ENCODE results near the gene KCNAB1.

KCNAB1 gene

DNA sequence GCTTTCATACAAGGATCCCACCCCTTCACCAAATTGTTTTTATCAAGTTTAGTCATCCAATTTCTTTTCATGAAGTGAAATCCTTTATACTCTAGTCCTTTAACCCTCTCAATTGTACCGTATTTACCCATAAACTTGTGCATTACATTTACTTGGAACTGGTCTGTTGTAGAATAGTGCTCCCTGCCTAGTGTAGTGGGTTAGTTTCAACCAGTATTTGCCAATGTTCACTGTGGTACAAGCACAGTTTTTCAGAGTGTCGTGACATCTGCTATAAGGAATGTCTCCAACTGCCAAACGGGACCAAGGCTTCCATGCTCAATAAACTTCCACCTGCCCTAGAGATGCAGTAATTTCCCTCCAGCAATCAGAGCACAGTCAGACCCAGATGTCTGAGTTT is 211.9 kb downstream of the KCNAB1 start:
- no peak for DNase-seq

DNA sequence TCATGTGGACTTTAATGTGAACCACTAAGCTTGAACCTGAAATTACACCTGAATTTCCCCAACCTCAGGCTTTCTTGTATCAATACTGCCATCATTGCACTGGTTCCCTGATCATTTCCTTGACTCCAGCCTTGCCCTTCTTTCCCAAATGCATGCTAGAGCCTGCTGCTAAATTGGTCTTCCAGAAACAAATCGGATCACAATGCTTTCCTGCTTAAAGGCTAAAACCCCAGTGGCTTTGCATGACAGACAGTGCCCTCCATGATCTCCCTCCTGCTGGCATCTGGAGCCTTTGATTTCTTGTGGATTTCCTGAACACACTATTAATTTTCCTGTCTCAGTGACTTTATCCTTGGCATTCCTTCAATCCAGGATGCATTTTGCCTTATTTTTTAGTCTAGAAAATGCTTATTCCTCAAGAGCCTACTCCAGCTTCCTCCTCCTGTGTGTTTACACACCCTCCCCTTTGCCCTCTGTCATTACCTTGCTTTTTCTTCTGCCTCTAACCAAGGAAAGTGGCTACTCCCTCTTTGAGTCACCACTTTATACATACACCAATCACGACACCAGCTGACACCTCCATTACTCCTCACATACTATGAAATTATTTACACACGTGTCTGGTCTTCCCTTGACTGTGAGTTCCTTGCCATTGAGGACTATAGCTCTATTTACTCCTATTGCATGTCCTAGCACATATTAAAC is 214.6 kb downstream of the KCNAB1 start:
- DNase-seq = no peak

DNA sequence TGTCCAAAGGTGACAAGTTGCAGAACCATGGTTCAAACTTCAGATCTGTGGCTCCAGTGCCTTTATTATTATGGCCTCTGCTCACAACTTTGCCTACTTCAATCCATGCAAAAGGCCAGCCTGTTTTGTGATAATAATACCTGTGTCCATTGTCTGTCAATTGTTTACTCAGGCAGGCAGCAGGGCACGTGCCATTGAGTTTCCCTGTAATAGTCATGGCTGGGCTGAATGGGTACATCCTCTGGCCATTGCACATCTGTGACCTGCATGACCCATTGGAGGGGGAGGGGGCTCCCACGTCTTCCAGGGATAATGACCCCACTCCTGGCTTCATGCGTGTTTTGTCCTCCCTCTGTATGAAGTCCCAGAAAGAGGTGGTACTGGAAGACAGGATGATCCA is 219.1 kb downstream of the KCNAB1 start:
- DNase-seq = no peak

DNA sequence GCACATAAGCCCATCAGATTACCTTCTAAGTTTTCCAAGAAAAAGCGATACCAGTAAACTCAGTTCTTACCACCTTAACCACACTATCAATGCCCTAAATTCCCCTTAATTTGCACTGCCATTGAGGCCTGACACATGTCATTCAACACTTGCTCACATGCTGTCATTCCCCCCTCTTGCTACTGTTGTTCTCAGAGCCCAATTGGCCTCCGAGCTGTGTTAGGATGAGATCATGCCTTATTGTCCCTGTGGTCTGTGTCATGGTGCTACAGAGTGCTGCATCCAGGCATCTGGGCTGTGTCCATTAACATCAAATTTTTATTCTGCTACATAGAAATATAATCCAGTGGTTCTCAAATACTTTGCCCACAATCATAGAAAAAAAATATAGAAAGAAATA is 221.0 kb downstream of the KCNAB1 start:
- no peak for DNase-seq

DNA sequence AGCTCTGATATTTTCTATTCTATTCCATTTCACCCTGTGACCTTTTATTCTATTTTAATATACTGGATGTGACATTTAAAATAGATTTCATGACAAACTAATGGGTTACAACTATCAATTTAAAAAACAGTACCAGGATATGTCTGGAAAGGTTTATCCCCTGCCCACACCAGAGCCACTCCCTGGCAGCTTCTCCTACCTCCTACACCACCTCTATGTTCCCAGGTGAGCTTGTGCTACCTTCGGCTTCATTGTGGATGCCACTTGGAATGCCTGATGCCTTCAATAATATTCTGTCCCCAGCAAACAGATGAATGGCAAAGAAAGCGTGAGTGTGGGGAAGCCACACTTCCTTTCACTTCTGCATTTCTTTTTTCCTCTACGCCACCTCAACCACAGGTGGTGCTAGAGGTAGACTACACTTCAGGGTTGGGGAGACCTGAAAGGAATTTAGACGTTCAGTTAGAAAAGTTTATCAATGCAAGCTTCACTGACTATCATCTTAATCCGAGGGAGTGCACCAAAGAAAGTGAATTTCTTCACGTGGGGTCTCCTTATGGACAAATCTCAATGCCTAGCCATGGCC is 221.5 kb downstream of the KCNAB1 start:
- no peak for DNase-seq

DNA sequence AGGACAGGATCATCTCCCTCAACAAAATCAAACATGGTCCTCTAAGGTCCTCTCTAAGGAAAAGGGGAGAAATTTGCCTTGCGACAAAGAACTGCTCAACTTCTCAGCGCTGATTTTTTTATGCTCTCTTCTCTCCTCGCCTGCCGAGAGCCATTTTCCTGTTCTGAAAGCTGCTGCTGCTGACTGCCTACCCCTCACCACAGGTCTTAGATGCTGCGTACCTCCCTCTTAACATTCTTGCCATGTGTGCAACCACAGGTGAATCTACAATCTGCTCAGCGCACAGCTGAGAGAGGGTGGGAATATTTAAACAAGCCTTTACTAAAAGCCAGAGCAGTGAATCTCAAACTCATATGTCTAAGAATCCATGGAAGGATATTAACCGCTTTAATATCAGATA is 223.8 kb downstream of the KCNAB1 start:
- DNase-seq = no peak

DNA sequence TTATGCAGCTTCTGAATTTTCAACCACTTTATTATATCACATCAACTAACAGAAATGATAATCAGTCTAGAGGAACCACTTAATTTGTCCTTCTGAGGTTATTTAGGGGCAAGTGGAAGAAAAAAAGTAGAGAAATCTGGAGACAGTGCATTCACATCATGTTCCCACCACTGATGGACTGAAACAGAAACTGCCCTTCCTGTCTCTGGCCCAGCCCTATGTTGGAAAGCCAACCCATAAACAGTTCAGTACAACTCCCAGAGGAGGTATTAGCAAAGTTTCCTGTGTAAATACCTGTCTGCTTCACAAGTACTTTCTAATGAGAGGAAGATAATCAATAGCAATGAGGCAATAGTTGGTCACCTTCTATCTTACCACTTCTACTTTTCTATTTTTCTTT is 228.7 kb downstream of the KCNAB1 start:
- DNase-seq = no peak

DNA sequence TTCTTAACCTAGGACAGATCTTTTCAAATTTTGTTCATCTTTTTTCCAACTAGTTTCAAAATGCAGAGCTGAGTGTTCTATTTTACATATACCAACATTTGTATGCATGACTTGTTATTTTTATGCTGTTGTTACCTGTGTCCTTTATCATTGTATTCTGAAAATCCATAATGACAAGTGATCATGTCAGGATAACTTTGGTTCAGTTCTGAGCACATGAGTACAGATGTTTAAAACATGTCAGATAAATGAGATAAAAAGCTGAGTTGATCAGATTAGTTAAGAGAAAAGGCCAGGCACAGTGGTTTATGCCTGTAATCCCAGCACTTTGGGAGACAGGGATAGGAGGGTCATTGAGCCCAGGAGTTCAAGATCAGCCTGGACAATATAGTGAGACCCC is 229.6 kb downstream of the KCNAB1 start:
- no peak for DNase-seq

DNA sequence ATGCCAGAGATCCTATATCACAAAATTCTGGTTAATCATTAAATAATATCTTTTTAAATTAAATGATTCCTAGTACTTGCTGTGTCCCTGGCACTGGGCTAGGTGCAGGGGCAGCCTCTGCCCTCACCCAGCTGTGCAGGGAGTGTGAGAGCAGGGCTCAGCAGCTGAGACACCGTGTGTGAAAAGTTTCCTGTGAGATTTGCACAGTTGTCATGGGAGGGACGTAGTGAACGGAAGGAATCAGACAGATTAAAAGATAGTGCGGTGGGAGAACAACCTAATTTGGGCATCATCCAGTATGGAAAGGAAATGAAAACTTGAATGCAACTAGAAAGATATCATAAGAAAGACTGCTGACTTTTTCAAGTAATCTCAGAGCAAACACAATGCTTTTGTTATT is 230.4 kb downstream of the KCNAB1 start:
- DNase-seq = no peak

DNA sequence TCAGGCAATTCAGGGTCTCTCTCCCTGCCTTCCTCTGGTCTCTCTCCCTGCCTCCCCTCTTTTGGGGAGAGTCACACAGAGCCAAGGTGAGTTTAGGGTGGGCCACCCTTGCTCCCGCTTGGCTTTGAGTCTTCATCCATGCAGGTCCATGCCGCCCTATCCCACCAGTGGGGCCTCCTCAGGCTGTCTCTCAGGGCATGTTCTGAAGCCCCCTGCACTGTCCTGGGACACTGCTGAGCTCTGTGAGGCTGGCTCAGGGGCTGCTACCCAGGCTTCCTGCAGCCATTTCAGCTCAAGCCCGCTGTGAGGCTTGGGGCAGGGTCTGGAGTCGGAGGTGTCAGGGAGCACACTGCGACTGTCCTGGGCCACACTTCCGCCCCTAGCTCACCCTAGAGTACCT is 231.4 kb downstream of the KCNAB1 start:
- DNase-seq = no peak

DNA sequence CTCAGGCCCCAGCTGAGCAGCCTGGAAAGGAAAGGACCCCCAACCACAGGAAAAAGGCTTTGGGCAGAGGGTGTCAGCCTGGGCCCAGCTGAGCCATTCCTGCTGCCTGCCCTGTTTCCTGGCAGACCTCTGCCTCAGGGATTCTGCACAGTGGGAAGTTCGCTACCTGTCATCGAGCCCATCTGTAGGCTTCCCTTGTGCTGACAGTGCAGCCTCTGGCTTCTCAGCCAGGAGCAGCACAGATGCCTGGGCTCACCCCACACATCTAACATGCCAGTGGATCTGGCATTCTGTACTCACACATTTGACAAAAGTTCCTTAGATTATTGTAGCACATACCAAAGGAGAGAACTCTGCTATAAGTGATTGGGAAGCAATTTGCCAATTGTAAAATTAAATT is 232.3 kb downstream of the KCNAB1 start:
- DNase-seq = no peak

DNA sequence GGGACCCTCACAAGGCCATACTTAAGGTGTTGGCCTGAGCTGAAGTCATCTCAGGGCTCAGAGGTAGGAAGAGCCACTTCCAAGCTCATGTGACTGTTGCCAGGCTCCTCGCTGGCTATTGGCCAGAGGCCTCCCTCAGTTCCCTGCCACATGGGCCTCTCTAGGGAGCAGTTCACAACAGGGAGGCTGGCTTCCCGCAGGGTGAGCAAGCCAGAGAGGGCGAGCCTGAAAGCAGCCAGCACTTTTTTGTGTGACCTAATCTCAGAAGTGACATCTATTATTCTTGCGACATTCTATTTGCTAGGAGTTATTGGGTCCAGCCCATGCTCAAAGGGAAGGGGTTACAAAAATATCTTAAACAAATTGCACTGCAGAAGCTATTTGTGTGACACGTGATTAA is 233.2 kb downstream of the KCNAB1 start:
- no peak for DNase-seq

DNA sequence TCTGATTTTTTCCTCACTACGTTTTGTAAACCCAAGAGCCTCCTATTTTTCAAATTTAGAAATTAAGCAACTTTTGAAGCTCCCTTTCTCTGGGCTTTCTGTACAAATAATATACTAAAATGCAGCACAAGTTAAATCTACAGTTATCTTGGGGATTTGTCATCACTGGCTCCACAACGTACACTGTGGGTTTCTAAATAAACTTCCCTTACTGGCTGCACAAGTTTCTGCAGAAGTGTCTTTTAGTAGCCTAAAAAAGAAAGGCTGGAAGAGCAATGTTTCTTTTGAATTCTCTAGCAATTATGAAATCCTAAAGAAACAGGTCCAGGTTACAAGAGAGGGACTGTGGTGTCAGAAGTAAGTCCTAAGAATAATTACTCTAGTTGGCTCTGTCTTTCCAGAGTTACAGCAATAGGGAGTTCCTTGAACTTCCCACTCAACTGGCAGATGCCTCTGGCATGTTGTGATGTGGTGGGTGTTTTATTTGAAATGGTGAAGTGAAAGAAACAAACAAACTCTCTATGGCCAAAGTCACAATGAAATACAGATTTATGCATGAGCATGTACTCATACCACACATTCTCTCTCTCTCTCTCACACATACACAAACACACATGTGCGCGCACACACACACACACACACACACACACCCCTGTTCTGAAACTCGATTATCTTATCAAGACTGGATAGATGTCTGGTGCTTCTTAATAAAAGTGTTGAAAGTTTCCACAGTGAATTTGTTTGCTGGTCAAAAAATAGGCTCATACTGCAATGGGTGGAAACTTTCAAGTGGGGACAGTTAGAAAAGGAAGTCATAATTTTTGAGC is 236.4 kb downstream of the KCNAB1 start:
- DNase-seq = no peak

DNA sequence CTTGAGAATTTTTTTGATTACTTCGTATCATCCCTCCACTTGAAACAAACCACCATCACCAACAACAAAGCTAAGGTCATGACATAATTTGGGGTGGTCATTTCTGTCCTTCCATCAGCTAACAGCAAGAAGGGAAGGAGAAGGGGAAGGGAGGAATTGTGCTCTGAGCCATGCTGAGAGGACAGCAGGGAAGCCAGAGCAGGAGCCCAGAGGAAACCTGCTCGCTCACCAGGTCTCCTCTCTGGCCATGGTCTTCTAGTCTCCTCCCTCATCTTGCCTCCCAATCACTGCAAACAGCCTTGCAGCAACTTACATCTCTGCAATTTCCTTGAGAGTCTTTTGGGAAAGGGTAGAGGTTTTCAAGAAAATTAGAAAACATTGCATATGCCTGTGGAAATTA is 237.9 kb downstream of the KCNAB1 start:
- no peak for DNase-seq

DNA sequence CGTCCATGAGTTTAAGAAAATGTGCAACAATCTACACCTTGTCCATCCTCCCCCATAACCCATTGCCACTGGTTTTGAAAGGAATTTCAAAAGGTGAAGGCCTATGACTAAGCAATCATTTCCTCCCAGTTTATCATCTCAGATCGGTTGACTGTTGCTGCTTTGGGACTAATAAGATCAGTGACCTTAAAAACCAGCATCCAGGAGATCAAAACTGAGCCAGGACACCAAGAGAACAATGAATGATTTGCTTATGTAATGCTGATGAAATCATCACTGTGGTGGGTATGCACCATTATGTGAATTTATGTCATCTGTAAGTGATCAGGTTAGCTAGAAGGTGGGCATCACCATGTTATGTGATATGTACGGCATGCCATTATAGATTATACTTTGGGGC is 239.0 kb downstream of the KCNAB1 start:
- DNase-seq = no peak

DNA sequence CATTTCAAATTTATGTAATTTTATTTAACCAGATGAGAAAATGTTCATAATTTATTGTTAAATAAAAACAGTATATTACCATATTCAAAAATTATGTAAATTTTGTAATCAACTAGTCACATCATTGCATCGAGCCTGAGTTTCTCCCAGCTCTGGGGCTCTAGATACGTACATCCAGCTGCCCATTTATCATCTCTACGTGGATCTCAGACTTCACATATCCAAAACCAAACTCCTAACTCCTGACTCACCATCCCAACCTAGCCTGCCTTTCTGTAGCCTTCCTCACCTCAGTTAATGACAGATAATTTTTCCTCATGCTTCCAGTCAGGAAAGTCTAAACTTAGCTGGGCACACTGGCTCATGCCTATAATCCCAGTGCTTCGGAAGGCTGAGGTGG is 239.7 kb downstream of the KCNAB1 start:
- DNase-seq = no peak

DNA sequence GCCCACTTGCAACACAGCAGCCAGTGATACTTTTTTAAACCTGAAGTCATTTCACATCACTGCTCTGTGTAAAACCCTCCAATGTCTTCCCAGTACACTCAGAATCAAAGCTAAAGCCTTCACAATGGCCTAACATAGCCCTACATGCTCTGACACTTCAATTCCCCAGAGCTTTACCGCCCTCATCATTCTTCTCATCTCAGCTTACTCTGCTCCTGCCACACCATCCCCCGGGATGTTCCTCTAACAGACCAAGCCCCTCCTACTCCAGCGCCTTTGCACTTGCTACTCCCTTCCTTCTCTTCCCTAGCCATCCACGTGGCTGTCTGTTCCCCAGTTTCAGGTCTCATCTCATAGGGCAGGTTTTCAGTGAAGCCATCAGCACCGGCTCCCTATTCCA is 240.6 kb downstream of the KCNAB1 start:
- no peak for DNase-seq

DNA sequence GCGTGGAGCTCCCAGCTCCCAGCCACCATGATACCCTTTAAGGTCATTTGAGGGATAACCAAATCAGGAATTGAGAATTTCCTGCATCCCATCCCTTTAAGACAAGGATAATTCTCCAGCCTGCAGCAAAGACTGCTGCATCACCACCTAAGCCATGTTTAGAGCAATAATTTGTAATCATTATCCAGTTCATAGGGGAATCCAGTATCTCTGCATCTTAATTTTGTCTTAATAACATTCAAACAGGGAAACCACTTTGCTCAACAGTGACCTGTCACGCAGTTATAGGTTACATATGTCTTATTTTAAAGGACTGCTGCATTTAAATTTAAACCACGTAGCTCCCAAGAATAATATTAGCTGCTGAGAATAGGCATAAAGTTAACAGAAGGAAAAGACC is 246.2 kb downstream of the KCNAB1 start:
- no peak for DNase-seq

DNA sequence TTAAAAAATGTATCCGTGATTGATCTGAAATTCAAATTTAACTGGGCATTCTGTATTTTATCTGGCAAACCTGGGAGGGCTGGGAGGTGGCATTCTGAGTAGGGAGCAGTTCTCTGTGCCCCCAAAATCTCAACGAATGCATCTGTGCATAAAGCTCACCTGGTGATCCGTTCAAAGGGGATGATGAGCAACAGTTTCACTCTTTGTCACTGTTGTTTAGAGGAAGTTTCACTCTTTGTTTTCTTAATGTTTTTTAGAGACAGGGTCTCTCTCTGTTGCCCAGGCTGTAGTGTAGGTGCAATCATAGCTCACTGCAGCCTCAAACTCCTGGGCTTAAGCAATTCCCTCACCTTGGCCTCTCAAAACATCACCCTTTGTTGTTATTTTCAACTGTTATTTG is 247.8 kb downstream of the KCNAB1 start:
- DNase-seq = no peak

DNA sequence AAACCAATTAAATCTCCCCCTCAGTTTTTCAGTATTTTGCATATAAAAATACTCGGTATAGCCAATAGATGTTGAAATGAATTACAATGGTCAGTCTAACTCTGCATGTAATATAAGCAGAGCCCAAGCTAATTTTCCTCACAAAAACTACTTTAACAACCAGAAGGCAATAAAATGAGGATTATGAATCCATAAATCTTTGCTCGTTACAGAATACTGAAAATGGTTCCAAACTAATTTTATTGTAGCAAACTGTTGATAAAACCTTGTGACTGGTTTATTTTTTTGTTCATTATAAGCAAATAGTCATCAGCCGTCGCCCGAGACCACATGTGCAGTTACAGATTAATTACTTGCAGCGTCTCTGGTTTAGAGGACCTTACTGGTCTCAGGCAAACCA is 251.3 kb downstream of the KCNAB1 start:
- no peak for DNase-seq

DNA sequence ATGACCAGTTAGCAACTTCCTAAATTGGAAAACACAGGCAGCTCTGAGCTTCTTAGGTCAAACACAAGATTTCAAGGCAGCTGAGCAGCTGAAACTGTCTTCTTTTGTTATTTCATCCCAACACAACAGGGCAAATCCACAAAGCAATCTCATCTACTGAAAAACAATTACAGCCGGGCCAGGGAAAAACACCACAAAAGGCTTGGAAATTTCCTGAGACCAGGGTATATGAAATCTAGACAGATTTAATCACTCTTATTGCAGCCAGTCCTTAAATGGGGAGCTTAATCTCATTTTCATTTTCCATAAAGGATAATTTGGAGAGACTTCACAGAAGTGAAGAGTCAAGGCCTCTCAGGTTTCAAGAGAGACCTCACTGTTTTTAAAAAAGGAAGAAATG is 252.7 kb downstream of the KCNAB1 start:
- no peak for DNase-seq

DNA sequence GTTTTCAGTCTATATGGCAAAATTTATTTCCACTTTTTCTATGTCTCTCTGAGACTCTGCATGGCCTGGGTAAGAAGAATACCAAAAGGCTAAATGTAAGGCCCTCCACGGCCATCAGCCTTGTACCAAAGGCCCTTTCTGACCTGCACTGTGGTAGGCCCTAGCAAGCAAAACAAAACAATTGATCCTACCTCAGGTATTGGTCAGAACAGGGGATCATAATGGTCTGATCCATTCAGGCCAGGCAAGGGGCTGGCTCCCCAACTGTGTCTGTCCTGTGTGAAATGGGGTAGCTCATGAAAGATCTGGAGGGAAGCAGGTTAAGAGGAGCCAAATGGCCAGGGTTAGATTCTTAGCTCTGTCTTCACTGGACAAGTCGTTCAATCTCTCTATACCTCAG is 253.3 kb downstream of the KCNAB1 start:
- DNase-seq = no peak

DNA sequence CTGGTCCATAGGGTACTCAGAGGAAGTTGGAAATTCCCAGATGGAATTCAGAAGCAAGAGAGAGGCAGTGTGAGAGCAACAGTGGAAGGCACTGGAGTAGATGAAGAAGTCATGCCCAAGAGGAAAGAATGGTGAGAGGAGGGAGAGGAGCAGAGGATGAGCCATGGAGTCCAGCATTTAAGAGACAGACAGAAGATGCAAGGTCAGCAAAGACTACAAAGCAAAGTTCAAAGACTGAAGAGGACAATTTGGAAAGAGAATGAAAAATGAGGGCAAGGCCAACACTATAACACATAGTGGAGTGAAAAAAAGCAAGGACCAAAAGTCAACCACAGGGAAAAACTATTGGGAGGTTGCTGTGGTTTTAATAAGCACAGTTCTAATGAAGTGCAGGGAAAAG is 255.8 kb downstream of the KCNAB1 start:
- DNase-seq = no peak

DNA sequence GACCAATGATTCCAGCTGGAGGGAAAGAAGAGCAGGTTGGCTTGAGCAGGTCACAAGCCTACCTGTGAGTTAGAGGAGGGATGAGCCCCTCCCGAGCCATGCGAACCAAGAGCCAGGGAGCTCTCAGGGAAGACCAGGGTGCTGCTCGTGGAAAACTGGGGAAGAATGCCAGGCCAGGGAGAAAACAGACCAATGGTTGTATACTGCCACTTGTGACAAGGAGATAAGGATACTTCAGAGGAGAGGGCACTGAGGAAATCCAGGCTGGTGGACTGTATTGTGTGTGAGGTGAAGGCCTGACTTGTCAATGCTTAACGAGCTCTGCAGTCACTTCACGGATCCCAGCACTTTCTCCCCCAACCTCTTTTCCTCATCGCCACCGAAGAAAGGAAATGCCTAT is 256.9 kb downstream of the KCNAB1 start:
- no peak for DNase-seq

Data from NCI-H1048 (cell line).